HepG2 (cell line): Measurements from ENCODE around the gene RABEP1. TPM values are rescaled to one million over a fixed set of nuclear protein-coding genes. Genes with fewer than 3 reads are reported as not detected.
"Not testable (repeated sequence)": the region's sequence is repeated elsewhere in the genome, so short reads cannot be mapped to it uniquely, and the experiment has no call there.

Experiments used
- ATAC-seq: fragments of 200-7000 bp; cut with Tn5 transposase; 3 replicates; pipeline ENCODE4 v1.9.1; 2020; ENCODE audit warnings: mild to moderate bottlenecking, moderate library complexity
- BruUV-seq: library from RNA; stranded (reverse); fragments of 400-500 nt; replicated peaks from 2 replicates; lab custom pipeline; 2021; lab: Mats Ljungman, UMichigan
- CTCF ChIA-PET: fragments of 300-600 bp; formaldehyde crosslinking; extraction: SDS; loops from one replicate; lab custom pipeline; 2021; ENCODE audit warnings: low total read pairs, inconsistent platforms, low intra/inter-chr PET ratio; lab: Yijun Ruan, JAX
- POLR2A ChIA-PET: fragments of 350-600 bp; sonication (Branson Sonifier 250); formaldehyde crosslinking; loops from one replicate; lab custom pipeline; 2020; ENCODE audit warnings: antibody characterized with exemption, inconsistent platforms; lab: Yijun Ruan, JAX
- DNase-seq: peaks from one replicate; pipeline ENCODE4 v3.0.0-alpha.2; 2015; ENCODE audit warnings: low spot score
- FAIRE-seq: peaks from 3 replicates; lab custom pipeline; 2011; peaks lifted over from hg19 to GRCh38; lab: Jason Lieb, UNC
- H2AFZ ChIP-seq: one replicate; pipeline ENCODE4 v1.6.1; 2011; ENCODE audit warnings: low read length, inconsistent platforms
- H3K27ac ChIP-seq: fragments of 300-600 bp; 3 replicates; pipeline ENCODE4 v1.8.0; 2011; ENCODE audit warnings: mixed run types, mild to moderate bottlenecking, mixed read lengths, low read length, inconsistent platforms; ENCODE audit not compliant: insufficient read depth; ENCODE audit errors: extremely low read length
- H3K27me3 ChIP-seq, 2 experiments: fragments of 200-600 bp in 1 of 2; 2 replicates in 1 of 2; 3 replicates in 1 of 2; pipeline versions ENCODE4 v1.6.0 to v1.8.0; 2011; ENCODE audit warnings: low read length in 2 of 2, mild to moderate bottlenecking in 2 of 2, moderate library complexity in 2 of 2, inconsistent platforms in 1 of 2; ENCODE audit not compliant: insufficient read depth in 2 of 2, control insufficient read depth in 1 of 2
- H3K36me3 ChIP-seq, 2 experiments: fragments of 200-600 bp in 1 of 2; replicated peaks in 1 of 2; 2 replicates in 1 of 2; 3 replicates in 1 of 2; pipeline versions ENCODE4 v1.5.1 to v1.8.0; 2011; ENCODE audit warnings: low read length in 2 of 2, inconsistent platforms in 1 of 2; ENCODE audit not compliant: insufficient read depth in 2 of 2, control insufficient read depth in 1 of 2
- H3K4me1 ChIP-seq: 2 replicates; pipeline ENCODE4 v1.5.1; 2012; ENCODE audit warnings: low read length, inconsistent platforms; ENCODE audit not compliant: insufficient read depth
- H3K4me2 ChIP-seq: 2 replicates; pipeline ENCODE4 v1.6.0; 2011; ENCODE audit warnings: low read depth, low read length, inconsistent platforms
- H3K4me3 ChIP-seq, 3 experiments: fragments of 200-600 bp in 1 of 3; sonication (generic), shearing (Covaris generic) in 1 of 3; replicated peaks in 1 of 3; 2 replicates each; pipeline ENCODE4 v1.5.1; 2011 to 2016; ENCODE audit warnings: low read length in 3 of 3, inconsistent platforms in 2 of 3, low read depth in 2 of 3, mild to moderate bottlenecking in 2 of 3, control low read depth in 1 of 3, mixed read lengths in 1 of 3; ENCODE audit not compliant: insufficient read depth in 1 of 3
- H3K79me2 ChIP-seq: one replicate; pipeline ENCODE4 v1.6.1; 2011; ENCODE audit warnings: low read length, inconsistent platforms; ENCODE audit not compliant: insufficient read depth
- H3K9ac ChIP-seq: 2 replicates; pipeline ENCODE4 v1.6.0; 2011; ENCODE audit warnings: mild to moderate bottlenecking, low read depth, low read length, inconsistent platforms; ENCODE audit not compliant: insufficient read depth
- H3K9me3 ChIP-seq: 2 replicates; pipeline ENCODE4 v1.5.1; 2012; ENCODE audit warnings: mild to moderate bottlenecking, low read length
- H4K20me1 ChIP-seq: 2 replicates; pipeline ENCODE4 v1.6.0; 2011; ENCODE audit warnings: inconsistent platforms, mild to moderate bottlenecking, low read length, moderate library complexity; ENCODE audit not compliant: insufficient read depth
- AGO2 ChIP-seq: fragments of 200-400 bp; formaldehyde crosslinking; optimal IDR thresholded peaks from 2 replicates; pipeline ENCODE3; 2017; ENCODE audit warnings: mild to moderate bottlenecking, low read depth, low read length, moderate library complexity
- RBFOX2 ChIP-seq: fragments of 200-400 bp; formaldehyde crosslinking; IDR thresholded peaks from 2 replicates; pipeline ENCODE4 v1.6.1; 2017; ENCODE audit warnings: low read depth, mild to moderate bottlenecking, low read length
- RBM22 ChIP-seq: fragments of 200-400 bp; formaldehyde crosslinking; optimal IDR thresholded peaks from 2 replicates; pipeline ENCODE3; 2017; ENCODE audit warnings: mild to moderate bottlenecking, low read length, moderate library complexity
- ZNF841 ChIP-seq: sonication (generic); formaldehyde crosslinking; IDR thresholded peaks from 2 replicates; pipeline ENCODE4 v1.8.1; 2023; ENCODE audit warnings: missing genetic modification reagents, borderline replicate concordance
- WGBS: methylation state at CpG from one replicate; pipeline ENCODE4 v1.1.6; 2017; ENCODE audit warnings: low lambda C conversion rate; 5-methylcytosine and 5-hydroxymethylcytosine counted together
- in situ Hi-C: cut with HindIII; loops from 2 replicates; pipeline ENCODE4 v1.10.0; 2017; ENCODE audit warnings: low pct_unique_long_range_greater_than_20kb; ENCODE audit not compliant: extremely low pct_ligation_motif_present
- intact Hi-C: fragments of 100-400 bp; cut with micrococcal nuclease; formaldehyde crosslinking; loops from one replicate; pipeline ENCODE4 v1.10.0; 2022; ENCODE audit not compliant: unreplicated experiment
- polyA plus RNA-seq, 8 experiments: library from polyadenylated mRNA; depleted of rRNA in 3 of 8; stranded (reverse) in 7 of 8; unstranded in 1 of 8; fragments of >200 nt; fragmentation: Illumina TruSeq in 4 of 8; extraction: Trizol in 4 of 8; gene quantifications; 2 replicates each; pipeline versions ENCODE4 v1.2.1 to v1.2.3, GENCODE V29; 2011 to 2016; ENCODE audit warnings: low read depth in 4 of 8, missing spikeins in 1 of 8, mixed read lengths in 1 of 8; ENCODE audit not compliant: insufficient read depth in 1 of 8
- total RNA-seq, 5 experiments: library from RNA; depleted of rRNA; stranded (reverse); fragments of >200 nt; fragmentation: Illumina TruSeq; extraction: Trizol; gene quantifications; 2 replicates each; pipeline ENCODE4 v1.2.3, GENCODE V29; 2016; ENCODE audit warnings: low read depth in 1 of 5

RABEP1 gene
- total and polyA plus RNA-seq, 2 of the 13 experiments (the other 11 are each of a cell fraction or from before 2014, with no cell fraction given): 13.7 to 41.5 TPM

- H3K9me3 ChIP-seq, H3K4me2 ChIP-seq, FAIRE-seq, H3K27ac ChIP-seq, H3K9ac ChIP-seq, H3K27me3 ChIP-seq, H2AFZ ChIP-seq, CTCF ChIA-PET, intact Hi-C loops, H4K20me1 ChIP-seq, in situ Hi-C loops, H3K4me3 ChIP-seq, BruUV-seq, DNase-seq: not testable (repeated sequence)
- Histone ChIP-seq H3K79me2 (peaks cover 16% of the 10 kb centered on the region), H3K36me3 (peaks cover 29 to 76% of the 10 kb centered on the region in 2 experiments), H3K4me1 (peaks cover 20% of the 10 kb centered on the region)
- ATAC-seq: peak; percentile 27; the same call in 2 of the 3 replicates
- 95% methylated on average over 5 of the region's 5 CpGs for WGBS
- POLR2A ChIA-PET: interaction anchor here (5.4 kb wide), 1 partner anchor 12 kb away, joined by 30 read pairs; the partner anchor contains the start of genes NUP88 and RPAIN
Measured at GRCh38 chr17:5431234-5431633, 149.2 kb downstream of the RABEP1 start.

- FAIRE-seq (no peak), ATAC-seq (peak; percentile 26), DNase-seq (no peak)
- peaks cover 29 to 77% of the 10 kb centered on the region in 2 experiments for H3K36me3 ChIP-seq
- WGBS: 95% methylated on average over 3 of the region's 3 CpGs
- H3K79me2 ChIP-seq: peaks cover 24% of the 10 kb centered on the region
- H3K9ac ChIP-seq: no peak overlapping the region
- POLR2A ChIA-PET: interaction anchor here (0.5 to 5.4 kb wide), 4 partner anchors 13 to 61 kb away, joined by 3 to 30 read pairs (median 6); partner anchors contain the start of genes DERL2, DHX33, MIS12 and NUP88
- in situ Hi-C loops: no loop called here
- H4K20me1 ChIP-seq: peaks cover 3% of the 10 kb centered on the region; the same call in 1 of the 2 replicates
- CTCF ChIA-PET: no interaction called here
- peak overlapping the region; percentile 1 for H3K27ac ChIP-seq
- H3K4me1 ChIP-seq: peaks cover 28% of the 10 kb centered on the region
- TF ChIP-seq RBM22 (peak; percentile 83), RBFOX2 (peak; percentile 70), AGO2 (peak; percentile 75), ZNF841 (CRISPR knock-in tag) (no peak)
- no peak overlapping the region for H3K4me2 ChIP-seq
- no peaks in the 10 kb centered on the region for H3K27me3 ChIP-seq
- H2AFZ ChIP-seq: no peak overlapping the region
- no peak overlapping the region for H3K4me3 ChIP-seq
- no TSS peak for BruUV-seq
- H3K9me3 ChIP-seq: no peaks in the 10 kb centered on the region
- intact Hi-C loops: no loop called here
Measured at GRCh38 chr17:5431949-5432556, 150.0 kb downstream of the RABEP1 start.
